ENCODE data around the gene ARFGAP3.
A peak's percentile ranks its signal among the peaks of the same experiment; 100 is the strongest.

Gene ARFGAP3

GRCh38 chr22:42863349-42863961 lies 6.4 kb upstream of the ARFGAP3 start:
- DNase-seq: peak; percentile 71 to 75

GRCh38 chr22:42862045-42862734 lies 5.1 kb upstream of the ARFGAP3 start:
- no peak for DNase-seq

GRCh38 chr22:42860968-42861367 lies 3.9 kb upstream of the ARFGAP3 start:
- no peak for DNase-seq

- no peak for DNase-seq
Measured at GRCh38 chr22:42857845-42858481, 890 bp upstream of the ARFGAP3 start.

GRCh38 chr22:42856179-42856864 lies 751 bp downstream of the ARFGAP3 start:
- DNase-seq: peak; percentile 76 to 90

- DNase-seq: no peak
Measured at GRCh38 chr22:42855721-42856120, 1.4 kb downstream of the ARFGAP3 start.

- no peak for DNase-seq
Measured at GRCh38 chr22:42855211-42855610, 1.9 kb downstream of the ARFGAP3 start.

GRCh38 chr22:42848941-42849550 lies 8.0 kb downstream of the ARFGAP3 start:
- DNase-seq: no peak

- no peak for DNase-seq
Measured at GRCh38 chr22:42847110-42847509, 10.0 kb downstream of the ARFGAP3 start.

- DNase-seq: no peak
Measured at GRCh38 chr22:42844756-42845155, 12.3 kb downstream of the ARFGAP3 start.

- no peak for DNase-seq
Measured at GRCh38 chr22:42842658-42843370, 14.3 kb downstream of the ARFGAP3 start.

GRCh38 chr22:42841444-42841843 lies 15.6 kb downstream of the ARFGAP3 start:
- DNase-seq: no peak

- DNase-seq: no peak
Measured at GRCh38 chr22:42837556-42837955, 19.5 kb downstream of the ARFGAP3 start.

- no peak for DNase-seq
Measured at GRCh38 chr22:42836026-42836425, 21.0 kb downstream of the ARFGAP3 start.

GRCh38 chr22:42834177-42834949 lies 22.7 kb downstream of the ARFGAP3 start:
- no peak for DNase-seq

- DNase-seq: no peak
Measured at GRCh38 chr22:42833104-42833503, 24.0 kb downstream of the ARFGAP3 start.

GRCh38 chr22:42831712-42832111 lies 25.4 kb downstream of the ARFGAP3 start:
- no peak for DNase-seq

- no peak for DNase-seq
Measured at GRCh38 chr22:42830161-42830560, 26.9 kb downstream of the ARFGAP3 start.

- DNase-seq: no peak
Measured at GRCh38 chr22:42829302-42829701, 27.8 kb downstream of the ARFGAP3 start.

- DNase-seq: no peak
Measured at GRCh38 chr22:42825796-42826195, 31.3 kb downstream of the ARFGAP3 start.

GRCh38 chr22:42821386-42821785 lies 35.7 kb downstream of the ARFGAP3 start:
- no peak for DNase-seq
